WERI-Rb-1 (cell line): Measurements from ENCODE around the gene PDE9A.

Experiments used
- DNase-seq: peaks from one replicate; pipeline ENCODE4 v3.0.0-alpha.2; 2020
- H3K27ac ChIP-seq: fragments of 250-450 bp; sonication (Bioruptor Pico); 2 replicates; pipeline ENCODE4 v1.5.1; 2020; ENCODE audit warnings: mild to moderate bottlenecking, moderate library complexity
- H3K27me3 ChIP-seq: fragments of 250-450 bp; sonication (Bioruptor Pico); 2 replicates; pipeline ENCODE4 v1.5.1; 2021; ENCODE audit warnings: mild to moderate bottlenecking, low read depth, moderate library complexity; ENCODE audit not compliant: insufficient read depth, severe bottlenecking
- H3K36me3 ChIP-seq: fragments of 250-450 bp; sonication (Bioruptor Pico); 2 replicates; pipeline ENCODE4 v1.5.1; 2020; ENCODE audit warnings: mild to moderate bottlenecking, moderate library complexity
- H3K4me3 ChIP-seq: 2 replicates; pipeline ENCODE4 v1.5.1; 2011; ENCODE audit warnings: low read depth, mild to moderate bottlenecking, control low read depth, low read length
- H3K9me3 ChIP-seq: fragments of 250-450 bp; sonication (Bioruptor Pico); 2 replicates; pipeline ENCODE4 v1.5.1; 2021; ENCODE audit warnings: mild to moderate bottlenecking, moderate library complexity; ENCODE audit not compliant: severe bottlenecking
- CTCF ChIP-seq: IDR thresholded peaks from 2 replicates; pipeline ENCODE4 v1.5.1; 2011; ENCODE audit warnings: low read depth, mild to moderate bottlenecking, control low read depth, inconsistent platforms, low read length

Gene PDE9A

GRCh38 chr21:42777757-42778344 lies 124.4 kb downstream of the PDE9A start:
- no peak for DNase-seq
- Histone ChIP-seq H3K4me3 (no peak overlapping the region), H3K9me3 (peaks cover 7% of the 10 kb centered on the region), H3K36me3 (peaks cover 53% of the 10 kb centered on the region), H3K27me3 (no peaks in the 10 kb centered on the region), H3K27ac (peak overlapping the region; percentile 71)
- TF ChIP-seq CTCF: no peak

GRCh38 chr21:42779431-42779861 lies 126.0 kb downstream of the PDE9A start:
- H3K27ac ChIP-seq: peak overlapping the region; percentile 71
- H3K4me3 ChIP-seq: no peak overlapping the region
- H3K27me3 ChIP-seq: no peaks in the 10 kb centered on the region
- peaks cover 37% of the 10 kb centered on the region for H3K36me3 ChIP-seq
- no peak for DNase-seq
- TF ChIP-seq CTCF: no peak
- H3K9me3 ChIP-seq: no peaks in the 10 kb centered on the region

GRCh38 chr21:42780617-42781016 lies 127.2 kb downstream of the PDE9A start:
- Histone ChIP-seq H3K9me3 (no peaks in the 10 kb centered on the region), H3K4me3 (no peak overlapping the region), H3K27ac (no peak overlapping the region), H3K36me3 (peaks cover 27% of the 10 kb centered on the region), H3K27me3 (no peaks in the 10 kb centered on the region)
- no peak for TF ChIP-seq CTCF
- DNase-seq: no peak

- no peak overlapping the region for H3K4me3 ChIP-seq
- peaks cover 19% of the 10 kb centered on the region for H3K36me3 ChIP-seq
- DNase-seq: no peak
- TF ChIP-seq CTCF: no peak
- no peak overlapping the region for H3K27ac ChIP-seq
- H3K9me3 ChIP-seq: no peaks in the 10 kb centered on the region
- no peaks in the 10 kb centered on the region for H3K27me3 ChIP-seq
Observed at GRCh38 chr21:42781150-42781970, 127.9 kb downstream of the PDE9A start.

GRCh38 chr21:42781971-42782722 lies 128.7 kb downstream of the PDE9A start:
- Histone ChIP-seq H3K9me3 (peaks cover 7% of the 10 kb centered on the region), H3K27me3 (no peaks in the 10 kb centered on the region), H3K27ac (peak overlapping the region; percentile 25; the same call in 1 of the 2 replicates)

More at GRCh38 chr21:42781971-42782722, 128.7 kb downstream of the PDE9A start:
- H3K4me3 ChIP-seq: no peak overlapping the region
- no peak for DNase-seq
- H3K36me3 ChIP-seq: peaks cover 11% of the 10 kb centered on the region
- TF ChIP-seq CTCF: no peak
